Measurements from ENCODE around the gene CAMK2D.
"Not testable (repeated sequence)": the region's sequence is repeated elsewhere in the genome, so short reads cannot be mapped to it uniquely, and the experiment has no call there.

The CAMK2D gene

DNA sequence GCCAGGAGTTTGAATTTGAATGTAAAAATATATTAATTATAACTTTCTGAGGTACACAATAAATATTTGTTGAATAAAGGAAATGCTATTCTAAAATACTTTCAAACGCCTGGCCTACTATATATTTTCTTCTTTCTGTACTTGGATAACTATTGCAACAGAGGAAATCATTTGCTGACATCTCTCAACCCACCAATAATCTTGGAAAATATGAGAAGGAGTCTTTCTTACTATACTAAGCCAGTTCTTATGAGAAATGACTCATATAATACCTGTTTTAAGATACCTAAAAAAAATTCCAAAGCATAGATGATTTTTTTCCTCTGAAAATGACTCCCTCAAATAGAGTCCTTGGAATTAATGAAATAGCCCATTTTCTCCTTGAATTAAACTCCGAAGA lies 64.1 kb downstream of the CAMK2D start:
- no peaks in the 10 kb centered on the region for H3K9me3 ChIP-seq (ENCODE audit: control insufficient read depth, low read length)
- no peak for DNase-seq (ENCODE audit: low read depth)
- peaks cover 5% of the 10 kb centered on the region for H3K36me3 ChIP-seq (ENCODE audit: control insufficient read depth, insufficient read depth, low read length, severe bottlenecking)
- H3K4me1 ChIP-seq (ENCODE audit: control insufficient read depth, insufficient read depth, low read length) = peaks cover 35% of the 10 kb centered on the region
- no peak overlapping the region for H3K4me3 ChIP-seq (ENCODE audit: low read length)
- H3K27me3 ChIP-seq (replicated peaks; ENCODE audit: control insufficient read depth, insufficient read depth, low read length) = no peaks in the 10 kb centered on the region
- H3K9ac ChIP-seq (ENCODE audit: low read length) = no peak overlapping the region

GRCh38 chr4:113695328-113696169 lies 66.0 kb downstream of the CAMK2D start:
- DNase-seq (ENCODE audit: low read depth) = no peak
- H3K4me1 ChIP-seq (ENCODE audit: control insufficient read depth, insufficient read depth, low read length) = peaks cover 50% of the 10 kb centered on the region
- peaks cover 5% of the 10 kb centered on the region for H3K36me3 ChIP-seq (ENCODE audit: control insufficient read depth, insufficient read depth, low read length, severe bottlenecking)
- no peaks in the 10 kb centered on the region for H3K9me3 ChIP-seq (ENCODE audit: control insufficient read depth, low read length)
- no peak overlapping the region for H3K4me3 ChIP-seq (ENCODE audit: low read length)
- H3K9ac ChIP-seq (ENCODE audit: low read length) = no peak overlapping the region
- H3K27me3 ChIP-seq (replicated peaks; ENCODE audit: control insufficient read depth, insufficient read depth, low read length) = no peaks in the 10 kb centered on the region

- DNase-seq (ENCODE audit: low read depth) = no peak
- Histone ChIP-seq H3K4me3 (ENCODE audit: low read length) (no peak overlapping the region), H3K9ac (ENCODE audit: low read length) (no peak overlapping the region), H3K36me3 (ENCODE audit: control insufficient read depth, insufficient read depth, low read length, severe bottlenecking) (peaks cover 5% of the 10 kb centered on the region), H3K27me3 (replicated peaks; ENCODE audit: control insufficient read depth, insufficient read depth, low read length) (no peaks in the 10 kb centered on the region), H3K4me1 (ENCODE audit: control insufficient read depth, insufficient read depth, low read length) (peaks cover 35% of the 10 kb centered on the region), H3K9me3 (ENCODE audit: control insufficient read depth, low read length) (no peaks in the 10 kb centered on the region)
Observed at GRCh38 chr4:113694008-113694407, 67.5 kb downstream of the CAMK2D start.

DNA sequence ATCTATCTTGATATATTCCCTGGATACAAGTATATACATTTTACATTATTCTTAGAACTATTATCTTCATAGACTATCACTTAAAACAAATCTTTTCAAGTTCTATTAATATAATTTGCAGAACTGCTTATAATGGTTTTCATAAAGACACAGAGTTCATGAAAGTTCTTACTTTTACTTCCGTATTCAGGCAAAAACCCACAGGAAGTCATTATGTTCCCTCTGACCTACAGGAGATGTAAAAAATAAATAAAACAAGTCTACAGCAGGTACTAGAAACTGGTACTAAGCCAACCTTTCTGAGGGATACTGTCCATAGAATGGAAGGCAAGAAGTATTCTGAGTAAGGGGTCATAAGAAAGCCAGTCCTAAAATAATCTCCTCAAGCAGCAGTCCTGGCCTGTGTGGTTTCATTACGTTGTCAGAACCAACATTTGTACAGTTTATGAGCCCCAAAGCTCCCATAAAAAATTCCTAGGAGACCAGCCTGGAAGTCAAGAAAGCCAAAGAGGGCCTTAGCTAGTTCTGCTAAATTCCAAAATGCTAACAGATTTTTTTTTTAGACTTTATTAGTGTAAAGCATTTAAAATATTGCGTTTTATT lies 68.6 kb downstream of the CAMK2D start:
- Histone ChIP-seq H3K36me3 (ENCODE audit: control insufficient read depth, insufficient read depth, low read length, severe bottlenecking) (peaks cover 9% of the 10 kb centered on the region), H3K9ac (ENCODE audit: low read length) (no peak overlapping the region), H3K9me3 (ENCODE audit: control insufficient read depth, low read length) (no peaks in the 10 kb centered on the region), H3K4me1 (ENCODE audit: control insufficient read depth, insufficient read depth, low read length) (peaks cover 40% of the 10 kb centered on the region), H3K27me3 (replicated peaks; ENCODE audit: control insufficient read depth, insufficient read depth, low read length) (no peaks in the 10 kb centered on the region), H3K4me3 (ENCODE audit: low read length) (peak overlapping the region; percentile 9)
- no peak for DNase-seq (ENCODE audit: low read depth)

DNA sequence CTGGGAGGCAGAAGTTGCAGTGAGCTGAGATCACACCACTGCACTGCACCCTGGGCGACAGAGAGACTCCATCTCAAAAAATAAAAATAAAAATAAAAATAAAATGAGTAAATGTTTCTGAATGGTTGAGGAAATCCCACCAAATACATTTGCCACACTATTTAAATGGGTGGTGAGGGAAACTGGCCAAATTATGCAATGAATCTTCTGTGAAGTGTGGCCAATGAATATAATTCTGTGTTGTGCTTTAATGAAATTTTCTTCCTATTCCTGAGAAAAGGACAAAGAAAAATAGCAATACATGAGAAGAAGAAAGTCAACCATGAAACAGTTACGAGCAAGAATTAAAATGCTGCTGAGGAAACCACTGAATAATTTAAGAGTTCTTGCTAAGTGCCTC lies 69.9 kb downstream of the CAMK2D start:
- Histone ChIP-seq H3K4me3 (ENCODE audit: low read length) (no peak overlapping the region), H3K9me3 (ENCODE audit: control insufficient read depth, low read length) (no peaks in the 10 kb centered on the region), H3K9ac (ENCODE audit: low read length) (no peak overlapping the region), H3K4me1 (ENCODE audit: control insufficient read depth, insufficient read depth, low read length) (peaks cover 52% of the 10 kb centered on the region), H3K36me3 (ENCODE audit: control insufficient read depth, insufficient read depth, low read length, severe bottlenecking) (peaks cover 6% of the 10 kb centered on the region), H3K27me3 (replicated peaks; ENCODE audit: control insufficient read depth, insufficient read depth, low read length) (no peaks in the 10 kb centered on the region)
- DNase-seq (ENCODE audit: low read depth) = no peak

DNA sequence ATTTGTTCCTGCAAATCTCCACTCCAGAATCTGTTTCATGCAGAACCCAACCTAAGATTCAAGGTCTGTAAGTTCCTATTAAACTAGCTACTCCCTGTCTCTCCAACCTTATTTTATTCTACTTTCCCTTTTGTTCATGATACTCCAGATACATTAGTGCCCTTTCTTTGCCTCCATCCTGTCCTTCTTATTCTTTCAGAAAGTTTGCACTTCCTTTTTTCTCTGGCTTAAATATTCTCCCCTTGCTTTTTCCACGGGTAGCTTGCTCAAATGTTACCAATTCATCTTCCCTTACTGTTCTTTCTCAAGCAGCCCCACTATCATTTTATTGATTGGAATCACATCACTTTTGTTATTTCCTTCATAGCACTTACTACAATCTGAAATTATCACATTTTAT lies 72.1 kb downstream of the CAMK2D start:
- no peak overlapping the region for H3K9ac ChIP-seq (ENCODE audit: low read length)

GRCh38 chr4:113687067-113687718 lies 74.3 kb downstream of the CAMK2D start:
- Histone ChIP-seq H3K9me3 (ENCODE audit: control insufficient read depth, low read length) (no peaks in the 10 kb centered on the region), H3K9ac (ENCODE audit: low read length) (peak overlapping the region; percentile 8), H3K36me3 (ENCODE audit: control insufficient read depth, insufficient read depth, low read length, severe bottlenecking) (peaks cover 5% of the 10 kb centered on the region), H3K4me3 (ENCODE audit: low read length) (peak overlapping the region; percentile 14), H3K27me3 (replicated peaks; ENCODE audit: control insufficient read depth, insufficient read depth, low read length) (no peaks in the 10 kb centered on the region), H3K4me1 (ENCODE audit: control insufficient read depth, insufficient read depth, low read length) (peaks cover 70% of the 10 kb centered on the region)
- DNase-seq (ENCODE audit: low read depth) = peak; percentile 40

More for the DNA sequence above, 72.1 kb downstream of the CAMK2D start:
- peaks cover 5% of the 10 kb centered on the region for H3K36me3 ChIP-seq (ENCODE audit: control insufficient read depth, insufficient read depth, low read length, severe bottlenecking)
- DNase-seq (ENCODE audit: low read depth) = no peak
- no peak overlapping the region for H3K4me3 ChIP-seq (ENCODE audit: low read length)
- no peaks in the 10 kb centered on the region for H3K9me3 ChIP-seq (ENCODE audit: control insufficient read depth, low read length)
- H3K4me1 ChIP-seq (ENCODE audit: control insufficient read depth, insufficient read depth, low read length) = peaks cover 68% of the 10 kb centered on the region
- H3K27me3 ChIP-seq (replicated peaks; ENCODE audit: control insufficient read depth, insufficient read depth, low read length) = no peaks in the 10 kb centered on the region

DNA sequence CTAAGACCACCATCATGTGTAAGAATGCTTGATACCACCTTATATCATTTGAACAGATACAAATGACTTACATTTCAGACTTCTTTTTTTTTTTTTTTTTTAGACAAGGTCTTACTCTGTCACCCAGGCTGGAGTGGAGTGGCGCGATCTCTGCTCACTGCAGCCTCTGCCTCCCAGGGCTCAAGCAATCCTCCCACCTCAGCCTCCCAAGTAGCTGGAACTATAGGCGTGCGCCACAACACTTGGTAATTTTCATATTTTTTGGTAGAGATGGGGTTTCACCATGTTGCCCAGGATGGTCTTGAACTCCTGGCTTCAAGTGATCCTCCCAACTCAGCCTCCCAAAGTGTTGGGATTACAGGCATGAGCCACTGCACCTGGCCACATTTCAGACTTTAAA lies 76.4 kb downstream of the CAMK2D start:
- Histone ChIP-seq H3K36me3 (ENCODE audit: control insufficient read depth, insufficient read depth, low read length, severe bottlenecking) (peaks cover 21% of the 10 kb centered on the region), H3K9ac (ENCODE audit: low read length) (peak overlapping the region; percentile 72), H3K4me1 (ENCODE audit: control insufficient read depth, insufficient read depth, low read length) (peaks cover 64% of the 10 kb centered on the region)
- not testable (repeated sequence) for H3K9me3 ChIP-seq (ENCODE audit: control insufficient read depth, low read length); DNase-seq (ENCODE audit: low read depth); H3K4me3 ChIP-seq (ENCODE audit: low read length); H3K27me3 ChIP-seq (replicated peaks; ENCODE audit: control insufficient read depth, insufficient read depth, low read length)

DNA sequence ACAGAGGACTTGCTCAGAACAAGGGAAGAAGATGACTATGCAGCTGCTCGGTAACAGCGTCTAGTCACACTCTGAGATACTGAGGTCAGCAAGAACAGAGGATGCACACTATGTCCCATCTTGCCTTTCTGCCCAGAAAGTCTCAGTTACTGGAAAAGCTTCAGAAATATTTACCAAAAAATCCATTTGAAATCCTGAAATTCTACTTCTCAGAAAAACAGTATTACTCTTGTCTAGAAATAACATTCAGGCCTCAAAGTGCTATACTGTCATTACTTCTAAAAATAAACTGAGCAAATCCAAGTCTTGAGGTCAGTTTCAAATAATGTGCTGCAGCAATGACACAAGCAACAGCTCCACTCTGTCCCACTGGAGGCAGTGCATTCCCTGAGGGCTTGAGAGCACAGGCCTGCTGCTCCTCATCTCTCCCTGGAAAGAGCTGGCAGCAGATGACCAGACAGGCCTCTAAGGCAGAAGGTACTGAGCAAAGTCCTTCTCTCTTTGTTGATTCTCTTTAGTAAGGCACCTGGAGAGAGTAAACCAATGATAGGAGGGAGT lies 76.9 kb downstream of the CAMK2D start:
- Histone ChIP-seq H3K27me3 (replicated peaks; ENCODE audit: control insufficient read depth, insufficient read depth, low read length) (no peaks in the 10 kb centered on the region), H3K9ac (ENCODE audit: low read length) (peak overlapping the region; percentile 72), H3K4me1 (ENCODE audit: control insufficient read depth, insufficient read depth, low read length) (peaks cover 64% of the 10 kb centered on the region), H3K36me3 (ENCODE audit: control insufficient read depth, insufficient read depth, low read length, severe bottlenecking) (peaks cover 22% of the 10 kb centered on the region), H3K4me3 (ENCODE audit: low read length) (no peak overlapping the region), H3K9me3 (ENCODE audit: control insufficient read depth, low read length) (no peaks in the 10 kb centered on the region)
- peak; percentile 82 for DNase-seq (ENCODE audit: low read depth)

GRCh38 chr4:113682730-113683537 lies 78.6 kb downstream of the CAMK2D start:
- peak overlapping the region; percentile 22 for H3K9ac ChIP-seq (ENCODE audit: low read length)
- DNase-seq (ENCODE audit: low read depth) = peak; percentile 64
- H3K36me3 ChIP-seq (ENCODE audit: control insufficient read depth, insufficient read depth, low read length, severe bottlenecking) = peaks cover 22% of the 10 kb centered on the region
- H3K4me1 ChIP-seq (ENCODE audit: control insufficient read depth, insufficient read depth, low read length) = peaks cover 67% of the 10 kb centered on the region
- H3K4me3 ChIP-seq (ENCODE audit: low read length) = no peak overlapping the region
- no peaks in the 10 kb centered on the region for H3K9me3 ChIP-seq (ENCODE audit: control insufficient read depth, low read length)
- H3K27me3 ChIP-seq (replicated peaks; ENCODE audit: control insufficient read depth, insufficient read depth, low read length) = no peaks in the 10 kb centered on the region
